ENCODE results near the gene ROBO4. TPM values are rescaled to one million over a fixed set of nuclear protein-coding genes. Genes with fewer than 3 reads are reported as not detected.
A peak's percentile ranks its signal among the peaks of the same experiment; 100 is the strongest.

The ROBO4 gene
- total RNA-seq, 1 donor from 2014 or later, result 1.6 TPM

GRCh38 chr11:124859171-124859570 lies 38.5 kb downstream of the ROBO4 start:
- FAIRE-seq (no peak), DNase-seq (ENCODE audit: low spot score in 2 of 2) (no peak)

GRCh38 chr11:124846070-124846673 lies 51.5 kb downstream of the ROBO4 start:
- DNase-seq (ENCODE audit: low spot score in 2 of 2) (no peak), FAIRE-seq (no peak)

- FAIRE-seq (no peak), DNase-seq (ENCODE audit: low spot score in 2 of 2) (no peak)
Measured at GRCh38 chr11:124844664-124845079, 53.0 kb downstream of the ROBO4 start.

- no peak for DNase-seq (ENCODE audit: low spot score in 2 of 2)
- no peak for FAIRE-seq
Measured at GRCh38 chr11:124843616-124843910, 54.1 kb downstream of the ROBO4 start.

- no peak for FAIRE-seq
- DNase-seq (ENCODE audit: low spot score in 2 of 2), result no peak
Measured at GRCh38 chr11:124842305-124842704, 55.4 kb downstream of the ROBO4 start.

GRCh38 chr11:124841840-124842239 lies 55.8 kb downstream of the ROBO4 start:
- no peak for FAIRE-seq
- DNase-seq (ENCODE audit: low spot score in 2 of 2), result no peak

GRCh38 chr11:124841201-124841600 lies 56.5 kb downstream of the ROBO4 start:
- DNase-seq (ENCODE audit: low spot score in 2 of 2) (no peak), FAIRE-seq (no peak)

GRCh38 chr11:124840666-124841065 lies 57.0 kb downstream of the ROBO4 start:
- no peak for FAIRE-seq
- no peak for DNase-seq (ENCODE audit: low spot score in 2 of 2)

GRCh38 chr11:124839972-124840621 lies 57.6 kb downstream of the ROBO4 start:
- no peak for DNase-seq (ENCODE audit: low spot score in 2 of 2)
- FAIRE-seq, result no peak

GRCh38 chr11:124839128-124839971 lies 58.3 kb downstream of the ROBO4 start:
- DNase-seq (ENCODE audit: low spot score in 2 of 2), result peak in 1 of 2 donors; percentile 32
- no peak for FAIRE-seq

- DNase-seq (ENCODE audit: low spot score in 2 of 2), result no peak
- FAIRE-seq, result no peak
Measured at GRCh38 chr11:124838805-124839127, 58.9 kb downstream of the ROBO4 start.

- peak; percentile 52 to 65 for DNase-seq (ENCODE audit: low spot score in 2 of 2)
Measured at GRCh38 chr11:124837491-124837856, 60.2 kb downstream of the ROBO4 start.

GRCh38 chr11:124835918-124836317 lies 61.7 kb downstream of the ROBO4 start:
- DNase-seq (ENCODE audit: low spot score in 2 of 2) (no peak), FAIRE-seq (no peak)

More at GRCh38 chr11:124837491-124837856, 60.2 kb downstream of the ROBO4 start:
- FAIRE-seq, result no peak

GRCh38 chr11:124834526-124835180 lies 63.0 kb downstream of the ROBO4 start:
- FAIRE-seq (no peak), DNase-seq (ENCODE audit: low spot score in 2 of 2) (no peak)

Other genes starting within 250 kb of the ROBO4 start
- gene SIAE, start 224.1 kb downstream of the ROBO4 start, total RNA-seq, result 10.2 TPM
- 5.7 TPM for gene SPA17, start 224.0 kb downstream of the ROBO4 start, total RNA-seq
- 2.9 TPM for gene NRGN, start 157.9 kb downstream of the ROBO4 start, total RNA-seq
- not detected for gene VSIG2, start 145.6 kb downstream of the ROBO4 start, total RNA-seq
- 3.7 TPM for gene ESAM, start 135.6 kb downstream of the ROBO4 start, total RNA-seq
- 22.4 TPM for gene MSANTD2, start 97.5 kb downstream of the ROBO4 start, total RNA-seq
- 10.2 TPM for gene ROBO3, start 32.4 kb downstream of the ROBO4 start, total RNA-seq
- gene HEPN1, start 21.4 kb upstream of the ROBO4 start, total RNA-seq, result not detected
- 6.9 TPM for gene HEPACAM, start 38.2 kb upstream of the ROBO4 start, total RNA-seq
- gene CCDC15, start 56.3 kb upstream of the ROBO4 start, total RNA-seq, result 3.7 TPM
- gene SLC37A2, start 165.4 kb upstream of the ROBO4 start, total RNA-seq, result 1.2 TPM
- 18.8 TPM for gene TMEM218, start 213.8 kb upstream of the ROBO4 start, total RNA-seq

Data from frontal cortex (tissue), 4 donors.